GM12801 (cell line): ENCODE data around the gene CLK4.

Experiments used
- TF ChIP-seq, protein P1 (sequence below): IDR thresholded peaks from one replicate; pipeline ENCODE4 v1.5.1; 2011; ENCODE audit warnings: control low read depth; ENCODE audit not compliant: insufficient read length; ENCODE audit errors: extremely low read depth

The CLK4 gene

DNA sequence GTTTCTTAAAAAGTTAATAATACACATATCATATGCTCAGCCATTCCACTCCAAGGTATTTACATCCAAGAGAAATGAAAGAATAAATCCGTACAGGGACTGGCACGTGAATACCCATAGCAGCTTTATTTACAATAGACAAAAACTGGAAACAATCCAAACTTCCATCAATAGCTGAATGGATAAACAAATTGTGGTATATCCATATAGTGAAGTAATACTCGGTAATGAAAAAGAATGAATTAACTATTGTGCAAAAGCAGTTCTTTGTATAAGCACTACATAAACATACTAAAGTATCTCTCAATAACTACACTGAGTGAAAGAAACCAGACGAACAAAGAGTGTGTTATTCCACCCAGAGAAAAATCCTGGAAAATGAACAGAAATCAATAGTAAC lies 54.2 kb downstream of the CLK4 start:
- TF ChIP-seq, protein P1, sequence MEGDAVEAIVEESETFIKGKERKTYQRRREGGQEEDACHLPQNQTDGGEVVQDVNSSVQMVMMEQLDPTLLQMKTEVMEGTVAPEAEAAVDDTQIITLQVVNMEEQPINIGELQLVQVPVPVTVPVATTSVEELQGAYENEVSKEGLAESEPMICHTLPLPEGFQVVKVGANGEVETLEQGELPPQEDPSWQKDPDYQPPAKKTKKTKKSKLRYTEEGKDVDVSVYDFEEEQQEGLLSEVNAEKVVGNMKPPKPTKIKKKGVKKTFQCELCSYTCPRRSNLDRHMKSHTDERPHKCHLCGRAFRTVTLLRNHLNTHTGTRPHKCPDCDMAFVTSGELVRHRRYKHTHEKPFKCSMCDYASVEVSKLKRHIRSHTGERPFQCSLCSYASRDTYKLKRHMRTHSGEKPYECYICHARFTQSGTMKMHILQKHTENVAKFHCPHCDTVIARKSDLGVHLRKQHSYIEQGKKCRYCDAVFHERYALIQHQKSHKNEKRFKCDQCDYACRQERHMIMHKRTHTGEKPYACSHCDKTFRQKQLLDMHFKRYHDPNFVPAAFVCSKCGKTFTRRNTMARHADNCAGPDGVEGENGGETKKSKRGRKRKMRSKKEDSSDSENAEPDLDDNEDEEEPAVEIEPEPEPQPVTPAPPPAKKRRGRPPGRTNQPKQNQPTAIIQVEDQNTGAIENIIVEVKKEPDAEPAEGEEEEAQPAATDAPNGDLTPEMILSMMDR: no peak

DNA sequence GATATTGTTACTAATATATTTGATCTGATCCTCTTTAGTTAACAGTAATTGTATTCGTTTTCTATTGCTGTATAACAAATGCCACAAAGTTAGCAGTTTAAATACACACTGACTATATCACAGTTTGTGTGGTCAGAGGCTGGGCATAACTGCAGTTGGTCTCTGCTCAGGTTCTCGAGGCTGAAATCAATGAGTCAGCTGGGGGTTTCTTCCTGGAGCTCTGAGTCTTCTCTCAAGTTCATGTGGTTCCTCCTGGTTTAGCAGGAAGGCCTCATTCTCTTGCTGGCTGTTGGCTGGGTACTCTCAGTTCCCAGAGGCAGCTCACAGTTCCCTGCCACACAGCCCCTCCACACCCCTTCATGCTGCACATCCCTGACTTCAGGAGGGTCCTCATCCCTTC lies 57.4 kb downstream of the CLK4 start:
- TF ChIP-seq, protein P1: no peak

DNA sequence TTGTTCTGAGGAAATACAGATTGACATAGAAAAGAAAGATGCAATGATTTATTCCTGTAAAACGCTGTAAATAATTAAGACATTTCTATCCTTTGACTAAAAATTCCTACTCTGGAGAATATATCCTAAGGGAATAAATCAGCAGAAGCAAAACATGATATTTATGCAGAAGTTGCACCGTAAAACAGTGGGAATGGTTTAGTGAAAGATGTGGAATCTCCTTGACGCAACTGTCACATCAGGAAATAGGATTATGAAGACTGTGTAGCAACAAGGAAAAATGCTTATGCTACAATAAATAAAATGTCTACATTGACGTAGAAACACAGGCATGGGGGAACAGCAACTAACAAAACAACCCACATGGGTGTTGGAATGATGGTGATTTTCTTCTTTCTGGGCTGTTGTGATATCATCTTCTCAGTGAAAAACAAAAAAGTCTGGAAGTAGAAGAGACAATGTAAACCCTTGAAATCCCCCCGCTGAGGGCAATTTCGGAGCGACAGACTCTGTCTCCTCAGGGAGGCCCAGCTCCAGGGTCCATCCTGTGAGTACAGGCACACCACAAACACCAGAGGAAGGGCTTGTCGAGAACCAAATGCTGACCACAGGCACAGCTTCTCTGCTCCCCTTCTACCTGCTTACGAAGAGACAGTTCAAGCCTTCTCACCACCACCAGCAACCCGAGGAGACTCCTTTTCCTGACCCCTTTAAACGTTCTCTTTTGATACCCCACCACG lies 61.9 kb downstream of the CLK4 start:
- TF ChIP-seq, protein P1: no peak

DNA sequence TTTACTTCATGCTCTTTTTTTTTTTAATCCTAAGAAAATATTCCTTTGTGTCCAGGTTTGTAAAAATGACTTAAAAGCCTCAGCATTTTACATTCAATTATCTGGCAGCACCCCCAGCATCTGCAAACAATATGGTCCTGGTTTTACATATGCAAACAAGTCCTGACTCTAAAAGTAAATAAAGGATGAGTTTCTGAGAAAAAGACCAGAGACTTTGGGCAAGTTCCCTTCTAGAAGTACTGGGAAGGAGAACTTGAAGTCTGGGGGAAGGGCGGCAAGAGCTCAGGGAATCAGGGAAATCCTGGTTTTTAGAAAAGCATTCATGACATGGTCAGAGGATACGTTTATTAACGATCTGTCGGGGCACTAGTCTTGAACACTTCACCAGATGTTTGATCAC lies 62.5 kb downstream of the CLK4 start:
- TF ChIP-seq, protein P1: no peak

GRCh38 chr5:178563621-178564020 lies 63.2 kb downstream of the CLK4 start:
- TF ChIP-seq, protein P1: no peak

DNA sequence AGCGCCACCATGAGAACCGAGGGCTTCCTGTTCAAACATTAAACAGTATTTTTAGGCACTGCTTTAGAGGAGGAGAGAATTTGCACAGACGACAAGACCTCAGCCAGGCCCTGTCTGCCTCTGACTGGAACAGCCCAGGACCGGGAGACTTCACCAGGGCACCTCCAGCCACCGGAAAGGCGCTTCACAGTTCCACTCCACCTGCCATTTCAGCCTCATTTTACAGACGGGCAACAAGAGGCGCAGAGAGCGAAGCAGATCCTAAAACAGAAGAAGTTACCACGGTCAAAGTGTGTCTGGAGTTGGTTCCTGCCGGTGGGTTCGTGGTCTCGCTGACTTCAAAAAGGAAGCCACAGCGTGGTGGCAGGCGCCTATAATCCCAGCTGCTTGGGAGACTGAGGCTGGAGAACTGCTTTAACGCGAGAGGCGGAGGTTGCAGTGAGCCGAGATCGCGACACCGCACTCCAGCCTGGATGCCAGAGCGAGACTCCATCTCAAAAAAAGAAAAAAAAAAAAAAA lies 65.0 kb downstream of the CLK4 start:
- TF ChIP-seq, protein P1: no peak

- TF ChIP-seq, protein P1: no peak
Measured at GRCh38 chr5:178560911-178561310, 65.9 kb downstream of the CLK4 start.
